Measurements from ENCODE around the gene LHFPL5. TPM values are rescaled to one million over a fixed set of nuclear protein-coding genes. Genes with fewer than 3 reads are reported as not detected.

The LHFPL5 gene
- total and polyA plus RNA-seq, 2 of the 8 experiments (the other 6 are each of a cell fraction or from before 2014, with no cell fraction given) = 0.03 TPM; not detected in 1

GRCh38 chr6:35788423-35788982 lies 16.6 kb upstream of the LHFPL5 start:
- Histone ChIP-seq H3K14ac (ENCODE audit: insufficient read length) (no peak overlapping the region), H3K4ac (replicated peaks; ENCODE audit: insufficient read length, low read depth, low read length) (no peak overlapping the region), H2BK12ac (ENCODE audit: low read depth, low read length) (no peak overlapping the region), H3K23me2 (ENCODE audit: low read depth, low read length) (no peaks in the 10 kb centered on the region), H3K9me3 (ENCODE audit: insufficient read depth in 2 of 2, low read depth in 1 of 2, low read length in 1 of 2) (no peaks in the 10 kb centered on the region), H3K9ac (replicated peaks in 1 of 4; ENCODE audit: extremely low read depth in 1 of 4, low read depth in 3 of 4, low read length in 3 of 4) (no peak overlapping the region), H2BK120ac (replicated peaks; ENCODE audit: low read depth, low read length) (no peak overlapping the region), H3K18ac (ENCODE audit: extremely low read depth, low read length) (no peak overlapping the region), H2AK5ac (ENCODE audit: low read depth, low read length) (no peak overlapping the region), H3K79me1 (ENCODE audit: low read depth, low read length) (no peaks in the 10 kb centered on the region), H3K27me3 (replicated peaks in 1 of 4; ENCODE audit: control insufficient read depth in 3 of 4, extremely low read depth in 1 of 4, insufficient read depth in 3 of 4, low read length in 3 of 4) (no peaks in the 10 kb centered on the region), H2BK15ac (ENCODE audit: low read length) (no peak overlapping the region), H3K23ac (ENCODE audit: insufficient read length) (no peak overlapping the region), H3K4me2 (ENCODE audit: insufficient read depth in 1 of 2, low read depth in 2 of 2, low read length in 2 of 2) (no peak overlapping the region), H3K56ac (replicated peaks; ENCODE audit: insufficient read length, low read depth, low read length) (no peak overlapping the region), H3K79me2 (ENCODE audit: control insufficient read depth in 1 of 2, insufficient read depth in 2 of 2, low read length in 2 of 2) (no peaks in the 10 kb centered on the region), H2BK5ac (ENCODE audit: low read depth, low read length) (no peak overlapping the region), H2AFZ (ENCODE audit: low read length) (no peak overlapping the region), H3K27ac (ENCODE audit: low read depth, low read length) (no peak overlapping the region), H4K5ac (ENCODE audit: insufficient read length, low read depth, low read length) (no peak overlapping the region), H3K4me3 (ENCODE audit: extremely low read depth in 1 of 4, insufficient read depth in 2 of 4, low read depth in 3 of 4, low read length in 4 of 4) (no peak overlapping the region), H3K4me1 (replicated peaks in 1 of 4; ENCODE audit: control insufficient read depth in 3 of 4, insufficient read depth in 4 of 4, low read length in 3 of 4) (peaks cover 0 to 5% (median 0%) of the 10 kb centered on the region in 4 experiments; a peak in 3 of 7 replicates), H2BK20ac (ENCODE audit: low read length) (no peak overlapping the region), H4K91ac (replicated peaks; ENCODE audit: insufficient read length, low read length) (no peak overlapping the region), H4K8ac (ENCODE audit: extremely low read depth, insufficient read depth, low read length) (no peak overlapping the region), H4K20me1 (replicated peaks in 1 of 2; ENCODE audit: control insufficient read depth in 1 of 2, insufficient read depth in 2 of 2, low read length in 2 of 2) (no peaks in the 10 kb centered on the region), H3K36me3 (ENCODE audit: control insufficient read depth in 2 of 4, insufficient read depth in 4 of 4, low read length in 3 of 4) (no peaks in the 10 kb centered on the region)
- WGBS, 2 experiments (ENCODE audit: extremely low coverage in 1 of 2, insufficient coverage in 1 of 2, insufficient read length in 1 of 2, insufficient replicate concordance in 2 of 2, low coverage in 1 of 2, low lambda C conversion rate in 2 of 2, missing lambda C conversion rate in 1 of 2) = 85% methylated on average over 4 of the region's 4 CpGs; no CpG with 5 or more reads in 1 of the 2 experiments
- ChIA-PET POLR2A (ENCODE audit: partially characterized antibody) (interaction anchor here (1.3 to 4.1 kb wide), 3 partner anchors 8 to 24 kb away, joined by 3 to 29 read pairs (median 9); partner anchors contain the start of genes CLPS and CLPSL2), CTCF (ENCODE audit: partially characterized antibody) (interaction anchor here (0.8 to 3.5 kb wide), 4 partner anchors 10 to 287 kb away, joined by 3 to 27 read pairs (median 4); partner anchors contain the start of gene CLPS)
- FAIRE-seq (no peak), DNase-seq (ENCODE audit: low read depth in 1 of 2, low spot score in 2 of 2) (no peak)
- no peak for TF ChIP-seq NRF1 (IDR thresholded peaks at IDR 0.05; ENCODE audit: low read depth, low read length)
- TF ChIP-seq GTF2F1 (IDR thresholded peaks at IDR 0.05; ENCODE audit: borderline replicate concordance, low read depth, low read length) = no peak
- no peak for TF ChIP-seq USF2 (IDR thresholded peaks at IDR 0.05; ENCODE audit: low read length)
- no peak for TF ChIP-seq TAF7 (optimal IDR thresholded peaks at IDR 0.05; ENCODE audit: borderline replicate concordance, low read depth, low read length)
- TF ChIP-seq MAX (IDR thresholded peaks at IDR 0.05) = no peak
- TF ChIP-seq SP2 (IDR thresholded peaks at IDR 0.05; ENCODE audit: low read length) = no peak
- no peak for TF ChIP-seq EP300 (IDR thresholded peaks at IDR 0.05; ENCODE audit: borderline replicate concordance in 1 of 2, low read depth in 2 of 2, low read length in 2 of 2)
- TF ChIP-seq CHD2 (IDR thresholded peaks at IDR 0.05; ENCODE audit: low read length) = no peak
- TF ChIP-seq RFX5 (IDR thresholded peaks at IDR 0.05; ENCODE audit: borderline replicate concordance, low read depth, low read length) = no peak

All from H1 (cell line).